ENCODE data around the gene SLC17A8. TPM values are rescaled to one million over a fixed set of nuclear protein-coding genes. Genes with fewer than 3 reads are reported as not detected.

Gene SLC17A8
- polyA plus RNA-seq, 1 donor from 2014 or later: 0.22 TPM

- H3K4me2 ChIP-seq (ENCODE audit: low read length): no peak overlapping the region
- no peaks in the 10 kb centered on the region for H4K20me1 ChIP-seq (ENCODE audit: insufficient read depth)
Measured at GRCh38 chr12:100326208-100326607, 30.7 kb upstream of the SLC17A8 start.

GRCh38 chr12:100329800-100330199 is 27.1 kb upstream of the SLC17A8 start:
- Histone ChIP-seq H4K20me1 (ENCODE audit: insufficient read depth) (no peaks in the 10 kb centered on the region), H3F3A (ENCODE audit: insufficient read depth, low read length, poor library complexity, severe bottlenecking) (no peaks in the 10 kb centered on the region), H3K36me3 (ENCODE audit: insufficient read depth, low read length) (no peaks in the 10 kb centered on the region)
- TF ChIP-seq TAF1 (IDR thresholded peaks at IDR 0.05; ENCODE audit: low read depth) (no peak), EP300 (conservative IDR thresholded peaks at IDR 0.05; ENCODE audit: poor library complexity, severe bottlenecking) (no peak), CTCF (IDR thresholded peaks at IDR 0.05; ENCODE audit: poor library complexity, severe bottlenecking) (no peak), POLR2AphosphoS5 (IDR thresholded peaks at IDR 0.05) (no peak), REST (IDR thresholded peaks at IDR 0.05; ENCODE audit: borderline replicate concordance) (no peak), RAD21 (conservative IDR thresholded peaks at IDR 0.05) (no peak), MXI1 (conservative IDR thresholded peaks at IDR 0.05; ENCODE audit: poor library complexity, severe bottlenecking) (no peak)

More at GRCh38 chr12:100326208-100326607, 30.7 kb upstream of the SLC17A8 start:
- Histone ChIP-seq H3F3A (ENCODE audit: insufficient read depth, low read length, poor library complexity, severe bottlenecking) (no peaks in the 10 kb centered on the region), H3K9ac (ENCODE audit: low read length) (no peak overlapping the region), H3K9me3 (ENCODE audit: low read length) (no peaks in the 10 kb centered on the region), H3K27me3 (ENCODE audit: insufficient read depth, low read depth, low read length) (no peaks in the 10 kb centered on the region), H3K36me3 (ENCODE audit: insufficient read depth, low read length) (peaks cover 4% of the 10 kb centered on the region), H3K9me2 (ENCODE audit: insufficient read depth, low read length) (no peaks in the 10 kb centered on the region), H3K4me3 (ENCODE audit: low read length) (no peak overlapping the region), H3K79me2 (replicated peaks; ENCODE audit: insufficient read depth, low read length) (no peaks in the 10 kb centered on the region), H3K27ac (ENCODE audit: low read length) (no peak overlapping the region), H2AFZ (ENCODE audit: low read depth, low read length) (no peak overlapping the region)
- no peak for TF ChIP-seq RAD21 (conservative IDR thresholded peaks at IDR 0.05)
- no peak for TF ChIP-seq CTCF (IDR thresholded peaks at IDR 0.05; ENCODE audit: poor library complexity, severe bottlenecking)
- TF ChIP-seq EP300 (conservative IDR thresholded peaks at IDR 0.05; ENCODE audit: poor library complexity, severe bottlenecking): no peak
- TF ChIP-seq POLR2AphosphoS5 (IDR thresholded peaks at IDR 0.05): no peak
- no peak for TF ChIP-seq MXI1 (conservative IDR thresholded peaks at IDR 0.05; ENCODE audit: poor library complexity, severe bottlenecking)
- TF ChIP-seq TAF1 (IDR thresholded peaks at IDR 0.05; ENCODE audit: low read depth): no peak
- TF ChIP-seq SMC3 (conservative IDR thresholded peaks at IDR 0.05; ENCODE audit: poor library complexity): no peak
- no peak for TF ChIP-seq EZH2 (IDR thresholded peaks at IDR 0.05; ENCODE audit: borderline replicate concordance, insufficient read depth, low read length, poor library complexity, severe bottlenecking)
- TF ChIP-seq REST (IDR thresholded peaks at IDR 0.05; ENCODE audit: borderline replicate concordance): no peak

More at GRCh38 chr12:100329800-100330199, 27.1 kb upstream of the SLC17A8 start:
- Histone ChIP-seq H3K9me3 (ENCODE audit: low read length) (no peaks in the 10 kb centered on the region), H3K27ac (ENCODE audit: low read length) (no peak overlapping the region), H3K4me2 (ENCODE audit: low read length) (no peak overlapping the region), H3K9ac (ENCODE audit: low read length) (no peak overlapping the region), H2AFZ (ENCODE audit: low read depth, low read length) (no peak overlapping the region), H3K9me2 (ENCODE audit: insufficient read depth, low read length) (no peaks in the 10 kb centered on the region), H3K4me3 (ENCODE audit: low read length) (no peak overlapping the region), H3K79me2 (replicated peaks; ENCODE audit: insufficient read depth, low read length) (no peaks in the 10 kb centered on the region), H3K27me3 (ENCODE audit: insufficient read depth, low read depth, low read length) (no peaks in the 10 kb centered on the region)
